Measurements from ENCODE around the gene PSD2.

GRCh38 chr5:139867581-139867980 lies 72.0 kb downstream of the PSD2 start:
- TF ChIP-seq CTCF (IDR thresholded peaks at IDR 0.05; ENCODE audit: insufficient read depth, low read length) (no peak), REST (IDR thresholded peaks at IDR 0.05; ENCODE audit: insufficient replicate concordance, low read depth) (no peak), GABPA (IDR thresholded peaks at IDR 0.05; ENCODE audit: low read depth) (no peak)

Data from HL-60 (cell line).